ENCODE measurements around the gene PLEKHA3. TPM values are rescaled to one million over a fixed set of nuclear protein-coding genes. Genes with fewer than 3 reads are reported as not detected.
"Not testable (repeated sequence)": the region's sequence is repeated elsewhere in the genome, so short reads cannot be mapped to it uniquely, and the experiment has no call there.

Gene PLEKHA3
- total RNA-seq, 2 experiments from 2014 or later: 24.1 to 27.3 TPM

- Mint-ChIP-seq H3K4me1 (peaks cover 61% of the 10 kb centered on the region), H3K4me3 (peak overlapping the region; percentile 85), H3K36me3 (ENCODE audit: low read depth) (peaks cover 31% of the 10 kb centered on the region), H3K9me3 (ENCODE audit: low read depth) (peaks cover 8% of the 10 kb centered on the region), H3K27me3 (no peaks in the 10 kb centered on the region), H3K27ac (peak overlapping the region; percentile 92)
- POLR2A ChIA-PET: no interaction called here
- CTCF ChIA-PET: interaction anchor here (1.7 to 2.6 kb wide), 3 partner anchors 10 to 74 kb away, joined by 7 to 16 read pairs (median 7); no protein-coding TSS in a partner anchor
- DNase-seq: no peak
- intact Hi-C loops (cut with DNase I, micrococcal nuclease): loop anchor here (1.0 to 10.0 kb wide), 8 partner anchors 9 to 509 kb away; partner anchors contain the start of genes PLEKHA3 (in 2 of the 2), RBM45 (in 2 of the 2), PJVK (in 1 of the 2) and PRKRA (in 1 of the 2)
- no peak for ATAC-seq
These were observed 43.4 kb downstream of the PLEKHA3 start for GRCh38 chr2:178523596-178524134.

- intact Hi-C loops (cut with DNase I, micrococcal nuclease): loop anchor here in 1 of 2 experiments (10.0 kb wide), 1 partner anchor 500 kb away; no protein-coding TSS in a partner anchor
- H3K9me3 Mint-ChIP-seq (ENCODE audit: low read depth); POLR2A ChIA-PET; H3K27ac Mint-ChIP-seq; ATAC-seq; H3K4me3 Mint-ChIP-seq; DNase-seq; H3K27me3 Mint-ChIP-seq: not testable (repeated sequence)
- Mint-ChIP-seq H3K36me3 (ENCODE audit: low read depth) (peaks cover 32% of the 10 kb centered on the region), H3K4me1 (peaks cover 70% of the 10 kb centered on the region)
- CTCF ChIA-PET: interaction anchor here (1.7 to 2.6 kb wide), 2 partner anchors 11 to 43 kb away, joined by 7 to 16 read pairs; no protein-coding TSS in a partner anchor
These were observed 44.8 kb downstream of the PLEKHA3 start for GRCh38 chr2:178525010-178525409.

GRCh38 chr2:178525460-178525859, 45.2 kb downstream of the PLEKHA3 start:
- DNase-seq; ATAC-seq; H3K27me3 Mint-ChIP-seq; H3K9me3 Mint-ChIP-seq (ENCODE audit: low read depth); CTCF ChIA-PET: not testable (repeated sequence)
- peaks cover 71% of the 10 kb centered on the region for H3K4me1 Mint-ChIP-seq
- POLR2A ChIA-PET: interaction anchor here (0.8 kb wide), 1 partner anchor 28 kb away, joined by 4 read pairs; no protein-coding TSS in a partner anchor
- H3K36me3 Mint-ChIP-seq (ENCODE audit: low read depth): peaks cover 33% of the 10 kb centered on the region
- intact Hi-C loops (cut with DNase I, micrococcal nuclease): loop anchor here in 1 of 2 experiments (10.0 kb wide), 1 partner anchor 499 kb away; no protein-coding TSS in a partner anchor
- H3K4me3 Mint-ChIP-seq: peak overlapping the region; percentile 18
- peak overlapping the region; percentile 53 for H3K27ac Mint-ChIP-seq

- POLR2A ChIA-PET: interaction anchor here (0.8 kb wide), 1 partner anchor 27 kb away, joined by 4 read pairs; no protein-coding TSS in a partner anchor
- CTCF ChIA-PET: no interaction called here
- peaks cover 41% of the 10 kb centered on the region for H3K36me3 Mint-ChIP-seq (ENCODE audit: low read depth)
- no peaks in the 10 kb centered on the region for H3K27me3 Mint-ChIP-seq
- no peak overlapping the region for H3K27ac Mint-ChIP-seq
- ATAC-seq (no peak), DNase-seq (no peak)
- peaks cover 8% of the 10 kb centered on the region for H3K9me3 Mint-ChIP-seq (ENCODE audit: low read depth)
- peaks cover 71% of the 10 kb centered on the region for H3K4me1 Mint-ChIP-seq
- no peak overlapping the region for H3K4me3 Mint-ChIP-seq
- intact Hi-C loops (cut with DNase I, micrococcal nuclease): loop anchor here in 1 of 2 experiments (10.0 kb wide), 1 partner anchor 499 kb away; no protein-coding TSS in a partner anchor
These were observed 46.0 kb downstream of the PLEKHA3 start for GRCh38 chr2:178526256-178526655.

GRCh38 chr2:178527592-178527991, 47.3 kb downstream of the PLEKHA3 start:
- DNase-seq (no peak), ATAC-seq (no peak)
- ChIA-PET POLR2A (interaction anchor here (0.5 kb wide), 1 partner anchor 70 kb away, joined by 5 read pairs; no protein-coding TSS in a partner anchor), CTCF (interaction anchor here (0.6 to 1.0 kb wide), 2 partner anchors 32 to 268 kb away, joined by 3 read pairs; no protein-coding TSS in a partner anchor)
- Mint-ChIP-seq H3K4me3 (no peak overlapping the region), H3K36me3 (ENCODE audit: low read depth) (peaks cover 50% of the 10 kb centered on the region), H3K4me1 (peaks cover 70% of the 10 kb centered on the region), H3K9me3 (ENCODE audit: low read depth) (peaks cover 2% of the 10 kb centered on the region), H3K27me3 (no peaks in the 10 kb centered on the region), H3K27ac (no peak overlapping the region)
- intact Hi-C loops (cut with DNase I, micrococcal nuclease): loop anchor here in 1 of 2 experiments (10.0 kb wide), 1 partner anchor 497 kb away; no protein-coding TSS in a partner anchor

GRCh38 chr2:178528647-178529046, 48.4 kb downstream of the PLEKHA3 start:
- no peak overlapping the region for H3K4me3 Mint-ChIP-seq
- CTCF ChIA-PET: interaction anchor here (0.9 to 2.9 kb wide), 2 partner anchors 13 to 109 kb away, joined by 3 to 11 read pairs; no protein-coding TSS in a partner anchor
- H3K4me1 Mint-ChIP-seq: peaks cover 66% of the 10 kb centered on the region
- H3K27ac Mint-ChIP-seq: no peak overlapping the region
- peaks cover 53% of the 10 kb centered on the region for H3K36me3 Mint-ChIP-seq (ENCODE audit: low read depth)
- H3K27me3 Mint-ChIP-seq: no peaks in the 10 kb centered on the region
- POLR2A ChIA-PET: no interaction called here
- H3K9me3 Mint-ChIP-seq (ENCODE audit: low read depth): no peaks in the 10 kb centered on the region
- intact Hi-C loops (cut with DNase I, micrococcal nuclease): loop anchor here (2.0 to 10.0 kb wide), 2 partner anchors 20 to 496 kb away; no protein-coding TSS in a partner anchor
- ATAC-seq (no peak), DNase-seq (no peak)

- intact Hi-C loops (cut with DNase I, micrococcal nuclease): loop anchor here (2.0 to 10.0 kb wide), 2 partner anchors 20 to 496 kb away; no protein-coding TSS in a partner anchor
- ChIA-PET POLR2A (no interaction called here), CTCF (interaction anchor here (0.9 to 2.9 kb wide), 2 partner anchors 13 to 110 kb away, joined by 3 to 11 read pairs; no protein-coding TSS in a partner anchor)
- no peak for ATAC-seq
- H3K4me3 Mint-ChIP-seq: no peak overlapping the region
- H3K36me3 Mint-ChIP-seq (ENCODE audit: low read depth): peaks cover 57% of the 10 kb centered on the region
- peaks cover 2% of the 10 kb centered on the region for H3K9me3 Mint-ChIP-seq (ENCODE audit: low read depth)
- peaks cover 64% of the 10 kb centered on the region for H3K4me1 Mint-ChIP-seq
- H3K27ac Mint-ChIP-seq: no peak overlapping the region
- no peaks in the 10 kb centered on the region for H3K27me3 Mint-ChIP-seq
- DNase-seq: no peak
These were observed 48.9 kb downstream of the PLEKHA3 start for GRCh38 chr2:178529194-178529593.

- no peaks in the 10 kb centered on the region for H3K27me3 Mint-ChIP-seq
- H3K27ac Mint-ChIP-seq: peak overlapping the region; percentile 79
- ATAC-seq: no peak
- H3K4me1 Mint-ChIP-seq: peaks cover 59% of the 10 kb centered on the region
- H3K4me3 Mint-ChIP-seq: no peak overlapping the region
- H3K9me3 Mint-ChIP-seq (ENCODE audit: low read depth): peaks cover 2% of the 10 kb centered on the region
- POLR2A ChIA-PET: interaction anchor here (0.8 kb wide), 1 partner anchor 80 kb away, joined by 3 read pairs; no protein-coding TSS in a partner anchor
- H3K36me3 Mint-ChIP-seq (ENCODE audit: low read depth): peaks cover 66% of the 10 kb centered on the region
- intact Hi-C loops (cut with DNase I, micrococcal nuclease): loop anchor here (1.0 to 2.0 kb wide), 2 partner anchors 16 to 51 kb away; partner anchors contain the start of gene FKBP7 (in 1 of the 2)
- CTCF ChIA-PET: interaction anchor here (0.9 to 2.9 kb wide), 2 partner anchors 9 to 14 kb away, joined by 3 to 11 read pairs; no protein-coding TSS in a partner anchor
- no peak for DNase-seq
These were observed 49.9 kb downstream of the PLEKHA3 start for GRCh38 chr2:178530131-178530530.

- Mint-ChIP-seq H3K27ac (peak overlapping the region; percentile 79), H3K27me3 (no peaks in the 10 kb centered on the region), H3K9me3 (ENCODE audit: low read depth) (peaks cover 2% of the 10 kb centered on the region), H3K36me3 (ENCODE audit: low read depth) (peaks cover 66% of the 10 kb centered on the region), H3K4me1 (peaks cover 56% of the 10 kb centered on the region), H3K4me3 (peak overlapping the region; percentile 24)
- peak; percentile 93 for ATAC-seq
- DNase-seq: peak; percentile 75
- intact Hi-C loops (cut with DNase I, micrococcal nuclease): loop anchor here (1.0 to 2.0 kb wide), 2 partner anchors 16 to 52 kb away; partner anchors contain the start of gene FKBP7 (in 1 of the 2)
- ChIA-PET POLR2A (interaction anchor here (0.8 to 0.9 kb wide), 2 partner anchors 19 to 81 kb away, joined by 3 to 4 read pairs; no protein-coding TSS in a partner anchor), CTCF (interaction anchor here (0.9 to 2.9 kb wide), 2 partner anchors 9 to 15 kb away, joined by 3 to 11 read pairs; no protein-coding TSS in a partner anchor)
These were observed 50.4 kb downstream of the PLEKHA3 start for GRCh38 chr2:178530625-178531142.

GRCh38 chr2:178531168-178531567, 50.9 kb downstream of the PLEKHA3 start:
- H3K4me1 Mint-ChIP-seq: peaks cover 52% of the 10 kb centered on the region

GRCh38 chr2:178536037-178536436, 55.8 kb downstream of the PLEKHA3 start:
- no peak overlapping the region for H3K4me3 Mint-ChIP-seq
- CTCF ChIA-PET: interaction anchor here (0.5 to 0.7 kb wide), 3 partner anchors 26 to 1388 kb away, joined by 3 to 4 read pairs (median 4); no protein-coding TSS in a partner anchor
- intact Hi-C loops (cut with DNase I, micrococcal nuclease): no loop called here
- peaks cover 12% of the 10 kb centered on the region for H3K4me1 Mint-ChIP-seq
- peaks cover 2% of the 10 kb centered on the region for H3K9me3 Mint-ChIP-seq (ENCODE audit: low read depth)
- DNase-seq: no peak
- no peak for ATAC-seq
- POLR2A ChIA-PET: no interaction called here
- H3K27me3 Mint-ChIP-seq: no peaks in the 10 kb centered on the region
- H3K27ac Mint-ChIP-seq: no peak overlapping the region
- H3K36me3 Mint-ChIP-seq (ENCODE audit: low read depth): peaks cover 77% of the 10 kb centered on the region

More at GRCh38 chr2:178531168-178531567, 50.9 kb downstream of the PLEKHA3 start:
- intact Hi-C loops (cut with DNase I, micrococcal nuclease): loop anchor here in 1 of 2 experiments (2.0 kb wide), 1 partner anchor 52 kb away; the partner anchor contains the start of gene FKBP7
- peaks cover 2% of the 10 kb centered on the region for H3K9me3 Mint-ChIP-seq (ENCODE audit: low read depth)
- DNase-seq: no peak
- ChIA-PET POLR2A (interaction anchor here (0.8 to 0.9 kb wide), 2 partner anchors 20 to 81 kb away, joined by 3 to 4 read pairs; no protein-coding TSS in a partner anchor), CTCF (interaction anchor here (2.9 kb wide), 1 partner anchor 15 kb away, joined by 11 read pairs; no protein-coding TSS in a partner anchor)
- peaks cover 67% of the 10 kb centered on the region for H3K36me3 Mint-ChIP-seq (ENCODE audit: low read depth)
- peak overlapping the region; percentile 79 for H3K27ac Mint-ChIP-seq
- peak overlapping the region; percentile 24 for H3K4me3 Mint-ChIP-seq
- no peak for ATAC-seq
- H3K27me3 Mint-ChIP-seq: no peaks in the 10 kb centered on the region
